Measurements from ENCODE around the gene HSPB8. TPM values are rescaled to one million over a fixed set of nuclear protein-coding genes. Genes with fewer than 3 reads are reported as not detected.

Gene HSPB8
- total RNA-seq = 0.41 TPM

GRCh38 chr12:119178544-119179334 lies at the start of gene HSPB8:
Gene HSPB8 (plus strand): TSS chr12:119178931. CDS start chr12:119179313, 382 bp downstream.
- FAIRE-seq = no peak
- peak in 1 of 2 donors; percentile 76 for DNase-seq (ENCODE audit: low spot score in 2 of 2)

GRCh38 chr12:119129827-119130434 lies 48.8 kb upstream of the HSPB8 start:
- FAIRE-seq (no peak), DNase-seq (ENCODE audit: low spot score in 2 of 2) (no peak)

GRCh38 chr12:119130523-119130922 lies 48.2 kb upstream of the HSPB8 start:
- no peak for FAIRE-seq
- DNase-seq (ENCODE audit: low spot score in 2 of 2) = no peak

GRCh38 chr12:119134284-119135072 lies 44.3 kb upstream of the HSPB8 start:
- FAIRE-seq = no peak

GRCh38 chr12:119136811-119137410 lies 41.8 kb upstream of the HSPB8 start:
- DNase-seq (ENCODE audit: low spot score in 2 of 2) (no peak), FAIRE-seq (no peak)

More at GRCh38 chr12:119134284-119135072, 44.3 kb upstream of the HSPB8 start:
- DNase-seq (ENCODE audit: low spot score in 2 of 2) = no peak

- FAIRE-seq (no peak), DNase-seq (ENCODE audit: low spot score in 2 of 2) (no peak)
These were observed 39.3 kb upstream of the HSPB8 start for GRCh38 chr12:119139448-119139847.

GRCh38 chr12:119145367-119145766 lies 33.4 kb upstream of the HSPB8 start:
- no peak for FAIRE-seq
- no peak for DNase-seq (ENCODE audit: low spot score in 2 of 2)

GRCh38 chr12:119147847-119148448 lies 30.8 kb upstream of the HSPB8 start:
- no peak for FAIRE-seq

GRCh38 chr12:119149270-119149669 lies 29.5 kb upstream of the HSPB8 start:
- DNase-seq (ENCODE audit: low spot score in 2 of 2) (no peak), FAIRE-seq (no peak)

More at GRCh38 chr12:119147847-119148448, 30.8 kb upstream of the HSPB8 start:
- DNase-seq (ENCODE audit: low spot score in 2 of 2) = peak in 1 of 2 donors; percentile 37

GRCh38 chr12:119151445-119152026 lies 27.2 kb upstream of the HSPB8 start:
- DNase-seq (ENCODE audit: low spot score in 2 of 2) = no peak
- FAIRE-seq = no peak

GRCh38 chr12:119153477-119154434 lies 25.0 kb upstream of the HSPB8 start:
- DNase-seq (ENCODE audit: low spot score in 2 of 2) (peak in 1 of 2 donors; percentile 51), FAIRE-seq (no peak)

- no peak for FAIRE-seq
These were observed 24.3 kb upstream of the HSPB8 start for GRCh38 chr12:119154435-119154818.

GRCh38 chr12:119156401-119157044 lies 22.2 kb upstream of the HSPB8 start:
- no peak for DNase-seq (ENCODE audit: low spot score in 2 of 2)
- FAIRE-seq = no peak

More at GRCh38 chr12:119154435-119154818, 24.3 kb upstream of the HSPB8 start:
- no peak for DNase-seq (ENCODE audit: low spot score in 2 of 2)

GRCh38 chr12:119157528-119157927 lies 21.2 kb upstream of the HSPB8 start:
- DNase-seq (ENCODE audit: low spot score in 2 of 2) (no peak), FAIRE-seq (no peak)

GRCh38 chr12:119157978-119158377 lies 20.8 kb upstream of the HSPB8 start:
- no peak for FAIRE-seq

GRCh38 chr12:119158402-119158801 lies 20.3 kb upstream of the HSPB8 start:
- DNase-seq (ENCODE audit: low spot score in 2 of 2) = no peak
- no peak for FAIRE-seq

More at GRCh38 chr12:119157978-119158377, 20.8 kb upstream of the HSPB8 start:
- DNase-seq (ENCODE audit: low spot score in 2 of 2) = no peak

- DNase-seq (ENCODE audit: low spot score in 2 of 2) = no peak
- FAIRE-seq = no peak
These were observed 18.9 kb upstream of the HSPB8 start for GRCh38 chr12:119159844-119160243.

- FAIRE-seq = no peak
- DNase-seq (ENCODE audit: low spot score in 2 of 2) = no peak
These were observed 10.8 kb upstream of the HSPB8 start for GRCh38 chr12:119167902-119168301.

Data from frontal cortex (tissue), 4 donors.